Spleen (tissue), 11 donors: ENCODE results near the gene FHIT. TPM values are rescaled to one million over a fixed set of nuclear protein-coding genes. Genes with fewer than 3 reads are reported as not detected.
A peak's percentile ranks its signal among the peaks of the same experiment; 100 is the strongest.

Source experiments
- DNase-seq: peaks from one replicate; pipeline ENCODE4 v3.0.0-alpha.2; 2020
- H3K27ac ChIP-seq, 8 donors: fragments of 200-600 bp; sonication (generic) in 7 of 8; 1 replicate in 4 of 8; 2 replicates in 4 of 8; pipeline versions ENCODE4 v1.5.0 to v1.8.0; 2016 to 2021; ENCODE audit warnings: inconsistent platforms in 4 of 8, mild to moderate bottlenecking in 4 of 8, moderate library complexity in 1 of 8
- H3K27me3 ChIP-seq, 7 donors: fragments of 200-600 bp; sonication (generic) in 6 of 7; replicated peaks in 1 of 7; 1 replicate in 4 of 7; 2 replicates in 3 of 7; pipeline versions ENCODE4 v1.5.0 to v1.8.0; 2016 to 2021; ENCODE audit warnings: inconsistent platforms in 3 of 7, mild to moderate bottlenecking in 1 of 7
- H3K36me3 ChIP-seq, 6 donors: fragments of 200-600 bp; sonication (generic) in 5 of 6; 1 replicate in 4 of 6; 2 replicates in 2 of 6; pipeline versions ENCODE4 v1.5.0 to v1.8.0; 2016 to 2021; ENCODE audit warnings: inconsistent platforms in 2 of 6
- H3K4me1 ChIP-seq, 6 donors: fragments of 200-600 bp; sonication (generic) in 5 of 6; 1 replicate in 3 of 6; 2 replicates in 3 of 6; pipeline versions ENCODE4 v1.5.0 to v1.8.0; 2016 to 2021; ENCODE audit warnings: inconsistent platforms in 3 of 6
- H3K4me3 ChIP-seq, 8 donors: fragments of 200-600 bp; sonication (generic) in 7 of 8; 1 replicate in 4 of 8; 2 replicates in 4 of 8; pipeline versions ENCODE4 v1.5.0 to v1.8.0; 2016 to 2021; ENCODE audit warnings: inconsistent platforms in 4 of 8, mild to moderate bottlenecking in 4 of 8, moderate library complexity in 2 of 8
- H3K9me3 ChIP-seq, 8 donors: fragments of 200-600 bp; sonication (generic) in 7 of 8; 1 replicate in 4 of 8; 2 replicates in 4 of 8; pipeline versions ENCODE4 v1.5.0 to v1.8.0; 2016 to 2021; ENCODE audit warnings: inconsistent platforms in 4 of 8
- CTCF ChIP-seq, 11 experiments: fragments of 200-600 bp in 7 of 11; fragments of 450-650 bp in 4 of 11; sonication (generic) in 4 of 11; IDR thresholded peaks in 8 of 11; conservative IDR thresholded peaks in 3 of 11; 1 replicate in 7 of 11; 2 replicates in 4 of 11; pipeline versions ENCODE4 v1.4.0 to v1.8.0; 2016 to 2021; ENCODE audit warnings: antibody characterized with exemption in 11 of 11, inconsistent platforms in 4 of 11, mild to moderate bottlenecking in 1 of 11
- POLR2A ChIP-seq, 3 donors: fragments of 450-650 bp; IDR thresholded peaks; one replicate each; pipeline ENCODE4 v1.5.1; 2017; ENCODE audit warnings: antibody characterized with exemption in 3 of 3, mild to moderate bottlenecking in 1 of 3
- POLR2AphosphoS5 ChIP-seq, 3 donors: sonication (generic); formaldehyde crosslinking; IDR thresholded peaks; one replicate each; pipeline ENCODE4 v1.5.1; 2017; ENCODE audit warnings: antibody characterized with exemption in 3 of 3
- WGBS, 5 donors: extraction: QIAGEN DNeasy Blood & Tissue Kit in 3 of 5; methylation state at CpG; one replicate each; pipeline versions ENCODE4 v1.1.5 to v1.1.7; 2013 to 2018; 5-methylcytosine and 5-hydroxymethylcytosine counted together
- intact Hi-C: fragments of 100-400 bp; cut with DNase I; formaldehyde crosslinking; loops from one replicate; pipeline ENCODE4 v1.15.0; 2023; ENCODE audit warnings: low total_unique reads
- polyA plus RNA-seq, 3 donors: library from polyadenylated mRNA; stranded (reverse); fragments of 200-250 nt; gene quantifications; one replicate each; pipeline ENCODE4 v1.2.1, GENCODE V29; 2013
- total RNA-seq, 7 donors: library from RNA; depleted of rRNA in 3 of 7; stranded (reverse); fragments of >200 nt in 3 of 7; fragmentation: NEBNext Ultra II Directional in 4 of 7; extraction: Animal tissue kit (Norgen Biotek cat#: 25700) in 4 of 7; gene quantifications; one replicate each; pipeline versions ENCODE4 v1.1.0 to v1.2.1, GENCODE V29; 2016 to 2021
- donor health status: healthy with polysubstance abuse.
- donor health status: DM: no; HTN: no; CAD: no; lungs with moderate emphysema.
- donor health status: DM: no; HTN: no; CAD: no.
- donor health status: Bipolar disorder and iron deficiency.
- donor health status: healthy.
- donor health status: DM: no; HTN: no; CAD: no.
- donor health status: DM: yes; HTN: yes; CAD: no.

The FHIT gene
- total and polyA plus RNA-seq, 10 donors: 4.1 to 23.1 (median 12.2) TPM

DNA sequence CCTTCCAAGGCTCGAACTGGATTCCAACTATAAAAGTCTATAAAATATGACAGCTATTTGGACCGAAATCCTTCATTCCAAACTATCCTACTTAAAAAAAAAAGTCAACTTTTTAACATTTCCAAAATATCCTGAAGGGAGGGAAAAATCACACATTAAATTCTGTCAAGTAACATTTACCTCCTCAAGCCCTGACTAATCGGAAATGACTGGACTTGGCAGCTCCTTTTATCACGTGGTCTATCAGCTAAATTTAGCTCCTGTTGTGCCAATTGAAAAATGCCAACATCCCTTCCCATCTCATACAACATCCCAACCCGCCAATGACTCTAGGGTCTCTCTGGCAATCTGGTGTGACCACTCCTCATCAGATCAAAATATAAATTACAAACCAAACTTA lies 297.9 kb downstream of the FHIT start:
- Histone ChIP-seq H3K4me1 (no peaks in the 10 kb centered on the region), H3K4me3 (no peak overlapping the region), H3K27ac (peak overlapping the region in 3 of 8 donors; percentile 14 to 30 (median 29)), H3K9me3 (peaks cover 2 to 43% (median 21%) of the 10 kb centered on the region in 8 donors), H3K27me3 (no peaks in the 10 kb centered on the region), H3K36me3 (no peaks in the 10 kb centered on the region)
- intact Hi-C loops: no loop called here
- TF ChIP-seq POLR2A (IDR thresholded peaks at IDR 0.05) (no peak), POLR2AphosphoS5 (IDR thresholded peaks at IDR 0.05) (no peak), CTCF (IDR thresholded peaks at IDR 0.05 in 8 of 11, conservative IDR thresholded peaks at IDR 0.05 in 3 of 11) (no peak)
- WGBS, 5 donors: 65 to 83% (median 77%) methylated on average over 5 of the region's 5 CpGs
- no peak for DNase-seq

DNA sequence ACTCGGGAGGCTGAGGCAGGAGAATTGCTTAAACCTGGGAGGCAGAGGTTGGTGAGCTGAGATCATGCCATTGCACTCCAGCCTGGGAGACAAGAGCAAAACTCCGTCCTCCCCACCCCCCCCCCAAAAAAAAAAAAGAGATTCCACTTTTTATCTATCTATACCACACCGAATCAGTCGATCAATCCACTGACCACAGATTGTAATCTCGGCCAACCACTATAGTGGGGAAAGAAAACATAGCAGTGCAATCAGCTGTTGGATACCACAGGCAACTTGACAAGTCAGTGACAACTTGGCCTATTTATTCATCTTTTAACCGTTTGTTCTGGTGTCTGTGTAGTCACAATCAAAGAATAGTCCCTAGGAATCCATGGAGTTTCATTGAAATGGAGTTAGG lies 299.2 kb downstream of the FHIT start:
- intact Hi-C loops: no loop called here
- H3K27me3 ChIP-seq: no peaks in the 10 kb centered on the region
- TF ChIP-seq CTCF (IDR thresholded peaks at IDR 0.05 in 8 of 11, conservative IDR thresholded peaks at IDR 0.05 in 3 of 11): no peak
- TF ChIP-seq POLR2A (IDR thresholded peaks at IDR 0.05): no peak
- no peak for TF ChIP-seq POLR2AphosphoS5 (IDR thresholded peaks at IDR 0.05)
- 59 to 76% (median 64%) methylated on average over 6 of the region's 6 CpGs for WGBS, 5 donors
- H3K36me3 ChIP-seq: no peaks in the 10 kb centered on the region
- no peak overlapping the region for H3K4me3 ChIP-seq
- peaks cover 2 to 30% (median 15%) of the 10 kb centered on the region in 8 donors for H3K9me3 ChIP-seq
- DNase-seq: no peak
- H3K4me1 ChIP-seq: no peaks in the 10 kb centered on the region
- H3K27ac ChIP-seq: no peak overlapping the region

DNA sequence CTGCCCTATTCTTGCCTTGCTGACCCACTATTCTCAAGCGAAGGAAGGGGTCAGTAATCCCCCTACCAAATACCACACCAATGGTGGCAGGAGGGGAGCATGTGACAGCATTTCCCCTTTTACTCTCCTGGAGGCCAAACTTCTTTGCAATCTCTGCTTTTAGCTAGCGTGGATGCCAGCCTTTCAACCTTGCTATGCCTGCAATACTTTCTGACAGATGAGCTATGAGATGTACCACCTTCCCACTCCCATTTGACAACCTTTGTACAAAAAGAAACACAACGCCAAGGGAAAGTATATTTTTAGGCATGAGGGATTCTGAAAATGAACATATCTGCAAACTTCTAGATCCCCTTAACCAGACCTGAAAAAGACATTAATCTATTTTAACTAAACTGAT lies 302.1 kb downstream of the FHIT start:
- Histone ChIP-seq H3K27ac (no peak overlapping the region), H3K4me1 (no peaks in the 10 kb centered on the region), H3K4me3 (no peak overlapping the region), H3K9me3 (peaks cover 0 to 5% (median 0%) of the 10 kb centered on the region in 8 donors), H3K36me3 (no peaks in the 10 kb centered on the region), H3K27me3 (no peaks in the 10 kb centered on the region)
- intact Hi-C loops: no loop called here
- no peak for TF ChIP-seq POLR2AphosphoS5 (IDR thresholded peaks at IDR 0.05)
- no peak for TF ChIP-seq CTCF (IDR thresholded peaks at IDR 0.05 in 8 of 11, conservative IDR thresholded peaks at IDR 0.05 in 3 of 11)
- TF ChIP-seq POLR2A (IDR thresholded peaks at IDR 0.05): no peak
- DNase-seq: no peak
- 65 to 87% (median 73%) methylated on average over 3 of the region's 3 CpGs for WGBS, 5 donors

GRCh38 chr3:60948488-60948887 lies 302.8 kb downstream of the FHIT start:
- no peak for DNase-seq
- intact Hi-C loops: no loop called here

More at GRCh38 chr3:60948488-60948887, 302.8 kb downstream of the FHIT start:
- no peak for TF ChIP-seq POLR2A (IDR thresholded peaks at IDR 0.05)
- no peak for TF ChIP-seq CTCF (IDR thresholded peaks at IDR 0.05 in 8 of 11, conservative IDR thresholded peaks at IDR 0.05 in 3 of 11)
- no peak for TF ChIP-seq POLR2AphosphoS5 (IDR thresholded peaks at IDR 0.05)
- Histone ChIP-seq H3K27me3 (no peaks in the 10 kb centered on the region), H3K4me3 (no peak overlapping the region), H3K27ac (no peak overlapping the region), H3K9me3 (peaks cover 0 to 5% (median 0%) of the 10 kb centered on the region in 8 donors), H3K36me3 (no peaks in the 10 kb centered on the region), H3K4me1 (no peaks in the 10 kb centered on the region)
